ENCODE results near the gene IL36G.

DNA sequence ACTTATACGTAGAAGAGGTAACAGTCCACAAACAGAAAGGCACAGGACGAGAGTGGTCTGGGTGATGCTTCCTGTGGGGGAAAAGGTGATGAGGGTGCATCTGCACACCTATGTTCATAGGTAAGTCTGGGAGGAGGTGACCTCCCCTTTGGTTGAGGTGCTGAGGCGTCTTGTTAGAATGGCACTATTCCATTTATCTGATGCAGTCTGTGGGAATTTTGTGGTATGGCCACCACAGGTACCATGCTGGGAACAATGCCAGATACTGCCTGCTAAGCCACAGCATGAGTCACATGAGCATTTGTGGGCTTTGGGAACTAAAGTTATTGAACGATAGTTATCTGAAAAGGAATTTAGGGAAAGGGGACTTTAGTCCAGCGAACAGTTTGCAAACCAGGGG lies 38.9 kb upstream of the IL36G start:
- TF ChIP-seq EZH2 (IDR thresholded peaks at IDR 0.05; ENCODE audit: low read length), result no peak
- TF ChIP-seq, protein P1, sequence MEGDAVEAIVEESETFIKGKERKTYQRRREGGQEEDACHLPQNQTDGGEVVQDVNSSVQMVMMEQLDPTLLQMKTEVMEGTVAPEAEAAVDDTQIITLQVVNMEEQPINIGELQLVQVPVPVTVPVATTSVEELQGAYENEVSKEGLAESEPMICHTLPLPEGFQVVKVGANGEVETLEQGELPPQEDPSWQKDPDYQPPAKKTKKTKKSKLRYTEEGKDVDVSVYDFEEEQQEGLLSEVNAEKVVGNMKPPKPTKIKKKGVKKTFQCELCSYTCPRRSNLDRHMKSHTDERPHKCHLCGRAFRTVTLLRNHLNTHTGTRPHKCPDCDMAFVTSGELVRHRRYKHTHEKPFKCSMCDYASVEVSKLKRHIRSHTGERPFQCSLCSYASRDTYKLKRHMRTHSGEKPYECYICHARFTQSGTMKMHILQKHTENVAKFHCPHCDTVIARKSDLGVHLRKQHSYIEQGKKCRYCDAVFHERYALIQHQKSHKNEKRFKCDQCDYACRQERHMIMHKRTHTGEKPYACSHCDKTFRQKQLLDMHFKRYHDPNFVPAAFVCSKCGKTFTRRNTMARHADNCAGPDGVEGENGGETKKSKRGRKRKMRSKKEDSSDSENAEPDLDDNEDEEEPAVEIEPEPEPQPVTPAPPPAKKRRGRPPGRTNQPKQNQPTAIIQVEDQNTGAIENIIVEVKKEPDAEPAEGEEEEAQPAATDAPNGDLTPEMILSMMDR (optimal IDR thresholded peaks at IDR 0.05 in 1 of 3, IDR thresholded peaks at IDR 0.05 in 1 of 3, conservative IDR thresholded peaks at IDR 0.05 in 1 of 3; ENCODE audit: extremely low read depth in 1 of 3, insufficient read depth in 2 of 3, low read length in 3 of 3), result no peak
